ENCODE results near the gene PARD3B. TPM values are rescaled to one million over a fixed set of nuclear protein-coding genes. Genes with fewer than 3 reads are reported as not detected.

Gene PARD3B
- total and polyA plus RNA-seq, 3 experiments from 2014 or later: 0.11 to 0.26 TPM; not detected in 1

GRCh38 chr2:205403244-205403825 lies 858.1 kb downstream of the PARD3B start:
- H3K27me3 Mint-ChIP-seq: peaks cover 0 to 2% of the 10 kb centered on the region in 2 donors
- ChIA-PET CTCF (no interaction called here), POLR2A (no interaction called here)
- no peak overlapping the region for H3K27ac ChIP-seq (ENCODE audit: low read depth, low read length)
- no peaks in the 10 kb centered on the region for H3K36me3 ChIP-seq (ENCODE audit: insufficient read depth, low read length)
- H3K9me3 ChIP-seq (ENCODE audit: low read length): no peaks in the 10 kb centered on the region
- DNase-seq: no peak
- no peak overlapping the region for H3K4me3 ChIP-seq (ENCODE audit: low read length)
- H3K36me3 Mint-ChIP-seq: no peaks in the 10 kb centered on the region
- H3K4me3 Mint-ChIP-seq: no peak overlapping the region
- H3K4me1 ChIP-seq (ENCODE audit: insufficient read depth, low read length): no peaks in the 10 kb centered on the region
- no peak overlapping the region for H3K27ac Mint-ChIP-seq
- H3K9me3 Mint-ChIP-seq: peaks cover 0 to 4% (median 0%) of the 10 kb centered on the region in 5 donors
- H3K27me3 ChIP-seq (ENCODE audit: insufficient read depth, low read length, poor library complexity, severe bottlenecking): no peaks in the 10 kb centered on the region
- H3K4me1 Mint-ChIP-seq: no peaks in the 10 kb centered on the region

- Mint-ChIP-seq H3K4me1 (no peaks in the 10 kb centered on the region), H3K36me3 (no peaks in the 10 kb centered on the region), H3K27me3 (peaks cover 0 to 2% of the 10 kb centered on the region in 2 donors), H3K9me3 (peaks cover 0 to 4% (median 0%) of the 10 kb centered on the region in 5 donors), H3K4me3 (no peak overlapping the region), H3K27ac (no peak overlapping the region)
- no peaks in the 10 kb centered on the region for H3K4me1 ChIP-seq (ENCODE audit: insufficient read depth, low read length)
- H3K27me3 ChIP-seq (ENCODE audit: insufficient read depth, low read length, poor library complexity, severe bottlenecking): no peaks in the 10 kb centered on the region
- no peak overlapping the region for H3K27ac ChIP-seq (ENCODE audit: low read depth, low read length)
- H3K4me3 ChIP-seq (ENCODE audit: low read length): no peak overlapping the region
- H3K9me3 ChIP-seq (ENCODE audit: low read length): no peaks in the 10 kb centered on the region
- no peaks in the 10 kb centered on the region for H3K36me3 ChIP-seq (ENCODE audit: insufficient read depth, low read length)
- ChIA-PET POLR2A (no interaction called here), CTCF (no interaction called here)
- no peak for DNase-seq
Observed at GRCh38 chr2:205405194-205405593, 859.9 kb downstream of the PARD3B start.

- POLR2A ChIA-PET: no interaction called here
- H3K36me3 Mint-ChIP-seq: no peaks in the 10 kb centered on the region
- CTCF ChIA-PET: no interaction called here
- no peak overlapping the region for H3K27ac Mint-ChIP-seq
- Histone ChIP-seq H3K9me3 (ENCODE audit: low read length) (no peaks in the 10 kb centered on the region), H3K4me3 (ENCODE audit: low read length) (no peak overlapping the region), H3K4me1 (ENCODE audit: insufficient read depth, low read length) (no peaks in the 10 kb centered on the region), H3K27ac (ENCODE audit: low read depth, low read length) (no peak overlapping the region), H3K36me3 (ENCODE audit: insufficient read depth, low read length) (no peaks in the 10 kb centered on the region), H3K27me3 (ENCODE audit: insufficient read depth, low read length, poor library complexity, severe bottlenecking) (no peaks in the 10 kb centered on the region)
- no peak overlapping the region for H3K4me3 Mint-ChIP-seq
- H3K27me3 Mint-ChIP-seq: peaks cover 0 to 2% of the 10 kb centered on the region in 2 donors
- DNase-seq: no peak
- no peaks in the 10 kb centered on the region for H3K4me1 Mint-ChIP-seq
- peaks cover 0 to 4% (median 0%) of the 10 kb centered on the region in 5 donors for H3K9me3 Mint-ChIP-seq
Observed at GRCh38 chr2:205405752-205406151, 860.5 kb downstream of the PARD3B start.

GRCh38 chr2:205407984-205408383 lies 862.7 kb downstream of the PARD3B start:
- Histone ChIP-seq H3K4me1 (ENCODE audit: insufficient read depth, low read length) (no peaks in the 10 kb centered on the region), H3K36me3 (ENCODE audit: insufficient read depth, low read length) (no peaks in the 10 kb centered on the region), H3K27ac (ENCODE audit: low read depth, low read length) (no peak overlapping the region), H3K4me3 (ENCODE audit: low read length) (no peak overlapping the region), H3K9me3 (ENCODE audit: low read length) (no peaks in the 10 kb centered on the region), H3K27me3 (ENCODE audit: insufficient read depth, low read length, poor library complexity, severe bottlenecking) (no peaks in the 10 kb centered on the region)
- H3K9me3 Mint-ChIP-seq: peaks cover 0 to 7% (median 0%) of the 10 kb centered on the region in 5 donors
- H3K4me1 Mint-ChIP-seq: no peaks in the 10 kb centered on the region
- no peak overlapping the region for H3K4me3 Mint-ChIP-seq
- CTCF ChIA-PET: no interaction called here
- POLR2A ChIA-PET: no interaction called here
- no peak overlapping the region for H3K27ac Mint-ChIP-seq
- DNase-seq: no peak
- H3K27me3 Mint-ChIP-seq: no peaks in the 10 kb centered on the region
- no peaks in the 10 kb centered on the region for H3K36me3 Mint-ChIP-seq

- H3K36me3 Mint-ChIP-seq: no peaks in the 10 kb centered on the region
- ChIA-PET CTCF (no interaction called here), POLR2A (no interaction called here)
- no peaks in the 10 kb centered on the region for H3K27me3 ChIP-seq (ENCODE audit: insufficient read depth, low read length, poor library complexity, severe bottlenecking)
- no peaks in the 10 kb centered on the region for H3K36me3 ChIP-seq (ENCODE audit: insufficient read depth, low read length)
- H3K4me3 Mint-ChIP-seq: no peak overlapping the region
- no peak overlapping the region for H3K27ac Mint-ChIP-seq
- no peaks in the 10 kb centered on the region for H3K27me3 Mint-ChIP-seq
- no peak for DNase-seq
- H3K27ac ChIP-seq (ENCODE audit: low read depth, low read length): no peak overlapping the region
- no peaks in the 10 kb centered on the region for H3K4me1 Mint-ChIP-seq
- H3K9me3 Mint-ChIP-seq: peaks cover 0 to 7% (median 0%) of the 10 kb centered on the region in 5 donors
- H3K4me1 ChIP-seq (ENCODE audit: insufficient read depth, low read length): no peaks in the 10 kb centered on the region
- no peak overlapping the region for H3K4me3 ChIP-seq (ENCODE audit: low read length)
- H3K9me3 ChIP-seq (ENCODE audit: low read length): no peaks in the 10 kb centered on the region
Observed at GRCh38 chr2:205408696-205409095, 863.4 kb downstream of the PARD3B start.

- Mint-ChIP-seq H3K27ac (no peak overlapping the region), H3K36me3 (no peaks in the 10 kb centered on the region), H3K9me3 (peaks cover 0 to 7% (median 0%) of the 10 kb centered on the region in 5 donors), H3K4me1 (no peaks in the 10 kb centered on the region), H3K4me3 (no peak overlapping the region), H3K27me3 (no peaks in the 10 kb centered on the region)
- H3K4me3 ChIP-seq (ENCODE audit: low read length): no peak overlapping the region
- DNase-seq: no peak
- POLR2A ChIA-PET: no interaction called here
- CTCF ChIA-PET: no interaction called here
- no peaks in the 10 kb centered on the region for H3K9me3 ChIP-seq (ENCODE audit: low read length)
- H3K36me3 ChIP-seq (ENCODE audit: insufficient read depth, low read length): no peaks in the 10 kb centered on the region
- no peaks in the 10 kb centered on the region for H3K4me1 ChIP-seq (ENCODE audit: insufficient read depth, low read length)
- H3K27ac ChIP-seq (ENCODE audit: low read depth, low read length): no peak overlapping the region
- H3K27me3 ChIP-seq (ENCODE audit: insufficient read depth, low read length, poor library complexity, severe bottlenecking): no peaks in the 10 kb centered on the region
Observed at GRCh38 chr2:205409411-205409810, 864.1 kb downstream of the PARD3B start.

- Mint-ChIP-seq H3K36me3 (no peaks in the 10 kb centered on the region), H3K27me3 (no peaks in the 10 kb centered on the region), H3K4me3 (no peak overlapping the region), H3K9me3 (peaks cover 0 to 7% (median 0%) of the 10 kb centered on the region in 5 donors), H3K4me1 (no peaks in the 10 kb centered on the region), H3K27ac (no peak overlapping the region)
- Histone ChIP-seq H3K4me3 (ENCODE audit: low read length) (no peak overlapping the region), H3K36me3 (ENCODE audit: insufficient read depth, low read length) (no peaks in the 10 kb centered on the region), H3K4me1 (ENCODE audit: insufficient read depth, low read length) (no peaks in the 10 kb centered on the region), H3K27ac (ENCODE audit: low read depth, low read length) (no peak overlapping the region), H3K9me3 (ENCODE audit: low read length) (no peaks in the 10 kb centered on the region), H3K27me3 (ENCODE audit: insufficient read depth, low read length, poor library complexity, severe bottlenecking) (no peaks in the 10 kb centered on the region)
- ChIA-PET CTCF (no interaction called here), POLR2A (no interaction called here)
- no peak for DNase-seq
Observed at GRCh38 chr2:205411558-205411957, 866.3 kb downstream of the PARD3B start.

GRCh38 chr2:205424326-205424725 lies 879.1 kb downstream of the PARD3B start:
- POLR2A ChIA-PET: no interaction called here
- Mint-ChIP-seq H3K9me3 (peaks cover 0 to 2% (median 1%) of the 10 kb centered on the region in 5 donors), H3K27me3 (peaks cover 0 to 3% of the 10 kb centered on the region in 2 donors), H3K4me1 (no peaks in the 10 kb centered on the region), H3K4me3 (no peak overlapping the region), H3K36me3 (no peaks in the 10 kb centered on the region), H3K27ac (no peak overlapping the region)
- Histone ChIP-seq H3K4me3 (ENCODE audit: low read length) (no peak overlapping the region), H3K36me3 (ENCODE audit: insufficient read depth, low read length) (no peaks in the 10 kb centered on the region), H3K9me3 (ENCODE audit: low read length) (no peaks in the 10 kb centered on the region), H3K4me1 (ENCODE audit: insufficient read depth, low read length) (no peaks in the 10 kb centered on the region), H3K27ac (ENCODE audit: low read depth, low read length) (no peak overlapping the region), H3K27me3 (ENCODE audit: insufficient read depth, low read length, poor library complexity, severe bottlenecking) (no peaks in the 10 kb centered on the region)
- DNase-seq: no peak
- CTCF ChIA-PET: no interaction called here

- no peak for DNase-seq
Observed at GRCh38 chr2:205425102-205425501, 879.8 kb downstream of the PARD3B start.

More at GRCh38 chr2:205425102-205425501, 879.8 kb downstream of the PARD3B start:
- H3K27ac ChIP-seq (ENCODE audit: low read depth, low read length): no peak overlapping the region
- Mint-ChIP-seq H3K4me1 (no peaks in the 10 kb centered on the region), H3K4me3 (no peak overlapping the region), H3K27ac (no peak overlapping the region), H3K36me3 (no peaks in the 10 kb centered on the region), H3K27me3 (no peaks in the 10 kb centered on the region), H3K9me3 (peaks cover 0 to 2% (median 1%) of the 10 kb centered on the region in 5 donors)
- H3K27me3 ChIP-seq (ENCODE audit: insufficient read depth, low read length, poor library complexity, severe bottlenecking): no peaks in the 10 kb centered on the region
- POLR2A ChIA-PET: no interaction called here
- no peaks in the 10 kb centered on the region for H3K4me1 ChIP-seq (ENCODE audit: insufficient read depth, low read length)
- H3K9me3 ChIP-seq (ENCODE audit: low read length): no peaks in the 10 kb centered on the region
- CTCF ChIA-PET: no interaction called here
- no peak overlapping the region for H3K4me3 ChIP-seq (ENCODE audit: low read length)
- no peaks in the 10 kb centered on the region for H3K36me3 ChIP-seq (ENCODE audit: insufficient read depth, low read length)

All from CD8-positive, alpha-beta memory T cell (primary cell).